ENCODE results near the gene EXOC6. TPM values are rescaled to one million over a fixed set of nuclear protein-coding genes. Genes with fewer than 3 reads are reported as not detected.

EXOC6 gene
- total RNA-seq, 1 experiment from 2014 or later = 18.6 TPM

- Histone ChIP-seq H3K4me1 (replicated peaks) (peaks cover 25% of the 10 kb centered on the region), H3K27ac (no peak overlapping the region), H3K9me3 (replicated peaks) (no peaks in the 10 kb centered on the region), H3K27me3 (replicated peaks) (no peaks in the 10 kb centered on the region), H3K4me3 (no peak overlapping the region), H3K36me3 (no peaks in the 10 kb centered on the region)
- peak in 1 of 2 experiments; percentile 51 for DNase-seq (ENCODE audit: low read depth in 1 of 2, low spot score in 2 of 2)
Observed at GRCh38 chr10:93039721-93040120, 191.4 kb downstream of the EXOC6 start.

GRCh38 chr10:93054486-93054885, 206.2 kb downstream of the EXOC6 start:
- no peak for DNase-seq (ENCODE audit: low read depth in 1 of 2, low spot score in 2 of 2)
- peaks cover 55% of the 10 kb centered on the region for H3K4me1 ChIP-seq (replicated peaks)

DNA sequence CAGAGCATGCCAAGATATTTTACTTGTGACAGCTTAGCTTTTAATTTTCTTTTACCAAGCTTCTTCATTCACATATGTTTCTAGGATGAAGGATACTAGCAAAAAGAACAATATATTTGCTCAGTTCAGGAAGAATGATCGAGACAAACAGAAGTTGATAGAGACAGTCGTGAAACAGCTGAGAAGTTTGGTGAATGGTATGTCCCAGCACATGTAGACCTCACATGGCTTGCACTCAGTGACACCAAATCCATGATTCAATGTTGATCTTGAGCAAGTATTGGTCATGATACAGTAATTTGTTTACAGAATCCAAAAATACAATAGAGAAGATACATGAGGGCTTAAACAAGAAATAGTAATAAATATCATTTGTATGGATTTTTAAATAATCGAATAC, 209.8 kb downstream of the EXOC6 start:
- H3K36me3 ChIP-seq = peaks cover 6% of the 10 kb centered on the region; the same call in 1 of the 2 replicates
- H3K9me3 ChIP-seq (replicated peaks) = peaks cover 9% of the 10 kb centered on the region; the same call in 1 of the 2 replicates
- H3K27me3 ChIP-seq (replicated peaks) = no peaks in the 10 kb centered on the region
- no peak overlapping the region for H3K4me3 ChIP-seq
- H3K4me1 ChIP-seq (replicated peaks) = peaks cover 34% of the 10 kb centered on the region
- peak in 1 of 2 experiments; percentile 31 for DNase-seq (ENCODE audit: low read depth in 1 of 2, low spot score in 2 of 2)
- peak overlapping the region; percentile 37 for H3K27ac ChIP-seq

More at GRCh38 chr10:93054486-93054885, 206.2 kb downstream of the EXOC6 start:
- H3K36me3 ChIP-seq = no peaks in the 10 kb centered on the region
- H3K4me3 ChIP-seq = no peak overlapping the region
- H3K27ac ChIP-seq = no peak overlapping the region
- H3K27me3 ChIP-seq (replicated peaks) = no peaks in the 10 kb centered on the region
- no peaks in the 10 kb centered on the region for H3K9me3 ChIP-seq (replicated peaks)

DNA sequence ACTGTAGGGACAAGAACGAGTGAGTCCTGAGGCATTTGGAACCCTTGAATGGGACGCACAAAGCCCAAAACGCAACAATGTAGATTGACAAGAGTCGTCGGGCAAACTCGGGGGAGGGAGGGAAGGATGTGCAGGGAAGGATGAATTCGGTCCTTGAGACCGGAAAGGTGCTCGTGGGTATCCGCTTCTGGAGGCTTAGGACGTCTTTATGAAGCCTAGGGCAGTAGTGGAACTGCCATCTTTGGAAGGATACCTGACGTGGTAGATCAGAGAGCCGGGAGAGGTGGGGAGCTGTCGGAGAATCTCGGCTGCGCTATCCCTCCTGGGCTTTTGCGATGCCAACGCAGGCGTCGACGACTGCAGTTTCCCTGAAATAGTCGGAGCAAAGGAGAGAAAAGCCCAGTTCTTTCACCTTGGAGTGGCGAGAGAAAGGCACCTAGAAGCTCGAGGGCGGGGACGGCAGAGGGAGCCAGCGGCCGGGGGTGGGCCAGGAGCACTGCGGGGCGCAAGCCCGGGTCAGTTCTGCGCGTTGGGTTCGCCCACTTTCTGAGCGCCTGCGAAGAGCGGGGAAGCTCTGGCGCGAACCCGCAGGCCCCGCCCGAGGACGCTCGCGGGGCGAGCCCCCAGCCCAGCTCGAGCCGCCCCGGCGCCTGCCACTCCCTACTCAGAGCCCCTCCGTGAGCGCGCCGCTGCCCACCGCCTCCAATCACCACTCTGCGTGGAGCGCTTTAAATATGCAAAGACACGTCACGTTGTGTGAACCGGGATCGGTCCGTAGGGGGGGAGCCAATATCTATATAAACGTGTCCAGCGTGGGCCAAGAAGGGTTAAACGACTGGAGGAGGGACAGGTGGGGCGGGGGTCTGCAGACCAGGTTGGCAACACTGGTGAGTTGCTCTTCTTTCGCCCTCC, 211.9 kb downstream of the EXOC6 start, which contains the start of gene CYP26C1:
Gene CYP26C1, plus strand, starts transcription at position 824 of the 912 bp plus-strand sequence. CDS start 466 bp downstream, outside the sequence.
- no peak within 1 kb of the TSS for H3K27ac ChIP-seq
- no peak within 1 kb of the TSS for H3K4me3 ChIP-seq
- peaks cover 29% of the 10 kb centered on the region for H3K4me1 ChIP-seq (replicated peaks)
- no peak for DNase-seq (ENCODE audit: low read depth in 1 of 2, low spot score in 2 of 2)
- H3K9me3 ChIP-seq (replicated peaks) = peaks cover 9% of the 10 kb centered on the region; the same call in 1 of the 2 replicates
- H3K27me3 ChIP-seq (replicated peaks) = no peaks in the 10 kb centered on the region; the same call in 1 of the 2 replicates
- peaks cover 6% of the 10 kb centered on the region; the same call in 1 of the 2 replicates for H3K36me3 ChIP-seq

- Histone ChIP-seq H3K36me3 (peaks cover 6% of the 10 kb centered on the region; the same call in 1 of the 2 replicates), H3K9me3 (replicated peaks) (peaks cover 9% of the 10 kb centered on the region; the same call in 1 of the 2 replicates), H3K27me3 (replicated peaks) (peaks cover 6% of the 10 kb centered on the region), H3K4me3 (no peak overlapping the region), H3K4me1 (replicated peaks) (peaks cover 34% of the 10 kb centered on the region), H3K27ac (no peak overlapping the region)
- DNase-seq (ENCODE audit: low read depth in 1 of 2, low spot score in 2 of 2) = no peak
Observed at GRCh38 chr10:93060887-93061593, 212.7 kb downstream of the EXOC6 start.

GRCh38 chr10:93061594-93062513, 213.5 kb downstream of the EXOC6 start:
- no peak for DNase-seq (ENCODE audit: low read depth in 1 of 2, low spot score in 2 of 2)
- Histone ChIP-seq H3K4me1 (replicated peaks) (peaks cover 35% of the 10 kb centered on the region), H3K27ac (no peak overlapping the region), H3K9me3 (replicated peaks) (peaks cover 9% of the 10 kb centered on the region; the same call in 1 of the 2 replicates), H3K4me3 (no peak overlapping the region), H3K36me3 (peaks cover 6% of the 10 kb centered on the region; the same call in 1 of the 2 replicates), H3K27me3 (replicated peaks) (peaks cover 14% of the 10 kb centered on the region)

GRCh38 chr10:93062514-93063143, 214.3 kb downstream of the EXOC6 start:
- Histone ChIP-seq H3K9me3 (replicated peaks) (peaks cover 9% of the 10 kb centered on the region; the same call in 1 of the 2 replicates), H3K4me1 (replicated peaks) (peaks cover 32% of the 10 kb centered on the region), H3K27me3 (replicated peaks) (peaks cover 22% of the 10 kb centered on the region), H3K36me3 (peaks cover 6% of the 10 kb centered on the region; the same call in 1 of the 2 replicates), H3K27ac (no peak overlapping the region), H3K4me3 (no peak overlapping the region)
- no peak for DNase-seq (ENCODE audit: low read depth in 1 of 2, low spot score in 2 of 2)

GRCh38 chr10:93063144-93063976, 215.0 kb downstream of the EXOC6 start:
- DNase-seq (ENCODE audit: low read depth in 1 of 2, low spot score in 2 of 2) = no peak
- Histone ChIP-seq H3K4me1 (replicated peaks) (peaks cover 31% of the 10 kb centered on the region), H3K27me3 (replicated peaks) (peaks cover 28% of the 10 kb centered on the region), H3K4me3 (no peak overlapping the region), H3K27ac (no peak overlapping the region), H3K9me3 (replicated peaks) (peaks cover 9% of the 10 kb centered on the region; the same call in 1 of the 2 replicates), H3K36me3 (peaks cover 6% of the 10 kb centered on the region; the same call in 1 of the 2 replicates)

DNA sequence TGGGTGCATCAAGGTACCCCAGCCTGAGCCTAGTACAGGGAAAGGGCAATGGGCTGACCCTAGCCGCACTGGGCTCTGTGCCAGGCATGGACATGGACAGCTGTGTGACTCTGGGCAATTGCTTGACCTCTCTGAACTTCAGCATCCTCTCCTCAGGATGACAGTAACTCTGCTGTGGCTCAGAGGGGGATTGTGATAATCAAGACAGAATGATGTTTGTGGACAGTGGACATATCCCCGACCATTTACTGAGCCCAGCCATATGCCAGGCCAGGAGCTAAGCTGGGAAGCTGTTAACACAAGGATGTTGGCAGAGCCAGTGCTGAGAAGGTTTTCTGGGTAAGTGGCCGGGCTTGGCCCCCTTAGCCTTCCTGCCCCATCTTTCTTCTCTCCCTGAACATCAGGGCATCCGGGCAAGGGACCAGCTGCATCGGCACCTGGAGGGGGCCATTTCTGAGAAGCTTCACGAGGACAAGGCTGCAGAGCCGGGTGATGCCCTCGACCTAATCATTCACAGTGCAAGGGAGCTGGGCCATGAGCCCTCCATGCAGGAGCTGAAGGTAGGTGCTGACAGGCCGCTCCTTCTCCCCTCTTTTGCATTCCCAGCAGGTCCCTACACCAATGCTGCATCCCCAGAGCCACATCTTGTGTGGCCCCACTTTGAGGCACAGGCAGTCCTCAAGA, 215.8 kb downstream of the EXOC6 start:
- Histone ChIP-seq H3K27me3 (replicated peaks) (peaks cover 28% of the 10 kb centered on the region), H3K4me3 (no peak overlapping the region), H3K36me3 (peaks cover 6% of the 10 kb centered on the region; the same call in 1 of the 2 replicates), H3K27ac (no peak overlapping the region), H3K4me1 (replicated peaks) (peaks cover 31% of the 10 kb centered on the region), H3K9me3 (replicated peaks) (peaks cover 9% of the 10 kb centered on the region; the same call in 1 of the 2 replicates)
- no peak for DNase-seq (ENCODE audit: low read depth in 1 of 2, low spot score in 2 of 2)

DNA sequence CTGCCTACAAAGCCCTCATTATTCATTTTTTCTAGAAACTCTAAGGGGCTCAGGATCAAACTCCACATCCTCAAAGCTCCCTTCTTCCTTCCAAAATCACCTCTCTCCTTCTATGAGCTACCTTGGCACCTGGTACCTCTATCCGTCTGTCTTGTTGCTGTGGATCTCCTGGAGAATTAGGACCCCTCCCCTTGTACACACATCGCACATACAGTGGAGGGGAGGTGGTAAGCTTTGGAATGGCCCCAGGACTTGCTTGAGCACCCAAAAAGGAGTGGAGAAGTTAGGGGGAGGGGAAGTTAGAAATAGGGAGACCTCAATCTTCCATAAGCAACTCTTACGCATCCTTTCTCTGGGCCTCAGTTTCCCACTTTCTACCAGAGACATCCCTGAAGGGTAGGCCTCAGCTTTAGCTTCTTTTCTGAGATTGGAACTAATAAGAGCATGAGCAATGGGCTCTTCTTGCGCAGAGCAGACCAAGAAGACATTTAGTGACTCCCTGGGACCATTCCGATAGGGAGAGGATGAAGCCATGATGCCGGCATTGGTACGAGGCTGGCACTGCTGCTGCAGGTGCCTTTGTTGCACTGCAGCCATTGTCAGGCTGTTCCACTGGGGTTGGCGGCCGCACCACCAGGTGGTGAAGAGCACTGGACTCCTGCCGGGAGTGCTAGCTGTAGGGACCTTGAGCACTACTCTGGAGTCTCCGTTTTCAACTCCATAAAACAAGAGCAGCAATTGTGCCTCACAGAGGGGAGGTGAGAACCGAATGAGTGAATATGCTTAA, 216.7 kb downstream of the EXOC6 start:
- Histone ChIP-seq H3K36me3 (peaks cover 6% of the 10 kb centered on the region; the same call in 1 of the 2 replicates), H3K4me1 (replicated peaks) (peaks cover 27% of the 10 kb centered on the region), H3K4me3 (no peak overlapping the region), H3K27me3 (replicated peaks) (peaks cover 28% of the 10 kb centered on the region), H3K27ac (no peak overlapping the region), H3K9me3 (replicated peaks) (peaks cover 9% of the 10 kb centered on the region; the same call in 1 of the 2 replicates)
- no peak for DNase-seq (ENCODE audit: low read depth in 1 of 2, low spot score in 2 of 2)

Data from SJSA1 (cell line).